ENCODE results near the gene DRG2. TPM values are rescaled to one million over a fixed set of nuclear protein-coding genes. Genes with fewer than 3 reads are reported as not detected.

Gene DRG2
- total and polyA plus RNA-seq, 2 donors (not counting 3 experiments of a cell fraction or from before 2014, with no cell fraction given), result 50.2 to 60.4 TPM

- Histone ChIP-seq H3K9me1 (replicated peaks; ENCODE audit: control insufficient read depth, extremely low read depth, insufficient read depth, low read length) (no peaks in the 10 kb centered on the region), H3K27me3 (ENCODE audit: control insufficient read depth in 2 of 2, insufficient read depth in 2 of 2, low read length in 2 of 2) (no peaks in the 10 kb centered on the region), H3K4me2 (ENCODE audit: insufficient read depth, low read length) (no peak overlapping the region), H3K9ac (replicated peaks; ENCODE audit: extremely low read depth, insufficient read depth, low read length) (no peak overlapping the region), H4K20me1 (replicated peaks; ENCODE audit: control insufficient read depth, extremely low read depth, insufficient read depth, low read length) (no peaks in the 10 kb centered on the region), H2AFZ (ENCODE audit: low read depth, low read length) (no peak overlapping the region), H3K79me2 (ENCODE audit: control insufficient read depth, insufficient read depth, low read length) (no peaks in the 10 kb centered on the region), H3K36me3 (ENCODE audit: control insufficient read depth in 2 of 2, extremely low read depth in 1 of 2, insufficient read depth in 2 of 2, low read length in 2 of 2) (no peaks in the 10 kb centered on the region), H3K9me3 (replicated peaks; ENCODE audit: control insufficient read depth, insufficient read depth, low read length) (no peaks in the 10 kb centered on the region), H3K4me1 (ENCODE audit: control insufficient read depth, extremely low read depth, insufficient read depth, low read length) (peaks cover 5% of the 10 kb centered on the region), H3K4me3 (replicated peaks in 1 of 3; ENCODE audit: insufficient read depth in 1 of 3, low read depth in 1 of 3, low read length in 3 of 3) (no peak overlapping the region), H3K27ac (ENCODE audit: insufficient read depth, low read depth, low read length) (no peak overlapping the region)
- CTCF ChIA-PET, result interaction anchor here (4.5 kb wide), 1 partner anchor 10 kb away, joined by 37 read pairs; no protein-coding TSS in a partner anchor
- TF ChIP-seq MAX (IDR thresholded peaks at IDR 0.05; ENCODE audit: insufficient read depth, insufficient read length) (no peak), EZH2 (IDR thresholded peaks at IDR 0.05; ENCODE audit: borderline replicate concordance, low read depth, low read length, severe bottlenecking) (no peak), JUN (IDR thresholded peaks at IDR 0.05; ENCODE audit: borderline replicate concordance, insufficient read depth, insufficient read length, low read depth) (no peak), MYC (IDR thresholded peaks at IDR 0.05; ENCODE audit: low read depth, low read length) (no peak), CTCF (IDR thresholded peaks at IDR 0.05; ENCODE audit: extremely low read depth in 1 of 2, insufficient read depth in 1 of 2, low read depth in 1 of 2, low read length in 2 of 2) (no peak), GATA2 (IDR thresholded peaks at IDR 0.05; ENCODE audit: insufficient read depth, insufficient read length, low read depth, low read length) (no peak), POLR2AphosphoS5 (IDR thresholded peaks at IDR 0.05; ENCODE audit: insufficient read depth, low read depth, low read length) (no peak)
- intact Hi-C loops (cut with micrococcal nuclease) (no loop called here), dilution Hi-C loops (cut with MboI; ENCODE audit: extremely low pct_ligation_motif_present, low sequenced_read_pairs) (no loop called here)
- no peak for DNase-seq (ENCODE audit: low read depth, low spot score)
- no TSS peak for BruUV-seq (replicated peaks)
- POLR2A ChIA-PET, result no interaction called here
- FAIRE-seq, result no peak
These were observed 63.5 kb downstream of the DRG2 start for GRCh38 chr17:18151290-18151689.
